Measurements from ENCODE around the gene ZNF300.
"Not testable (repeated sequence)": the region's sequence is repeated elsewhere in the genome, so short reads cannot be mapped to it uniquely, and the experiment has no call there.

Gene ZNF300

GRCh38 chr5:150904479-150905311, at the start of gene ZNF300:
ZNF300 (minus strand) TSS chr5:150904980; CDS start chr5:150903155, 1,825 bp downstream.
- DNase-seq (ENCODE audit: low read depth) = peak; percentile 96

DNA sequence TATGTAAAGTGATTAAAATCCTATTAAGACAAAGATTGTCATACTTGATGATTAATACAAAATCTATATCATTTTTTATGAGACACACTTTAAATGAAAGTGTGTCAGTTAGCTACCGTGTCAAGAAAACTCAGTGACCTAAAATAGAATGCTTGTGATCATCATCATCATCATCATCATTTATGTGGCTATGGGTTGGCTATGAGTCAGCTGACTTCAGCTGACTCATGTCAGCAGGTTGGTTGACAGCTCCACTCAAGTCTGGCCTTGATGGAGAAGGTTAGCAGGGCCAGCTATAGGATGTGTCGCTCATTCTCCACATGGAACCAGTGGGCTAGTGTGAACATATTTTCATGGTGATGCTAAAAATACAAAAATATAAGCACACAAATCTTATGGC, 43.8 kb upstream of the ZNF300 start:
- no peak for DNase-seq (ENCODE audit: low read depth)

DNA sequence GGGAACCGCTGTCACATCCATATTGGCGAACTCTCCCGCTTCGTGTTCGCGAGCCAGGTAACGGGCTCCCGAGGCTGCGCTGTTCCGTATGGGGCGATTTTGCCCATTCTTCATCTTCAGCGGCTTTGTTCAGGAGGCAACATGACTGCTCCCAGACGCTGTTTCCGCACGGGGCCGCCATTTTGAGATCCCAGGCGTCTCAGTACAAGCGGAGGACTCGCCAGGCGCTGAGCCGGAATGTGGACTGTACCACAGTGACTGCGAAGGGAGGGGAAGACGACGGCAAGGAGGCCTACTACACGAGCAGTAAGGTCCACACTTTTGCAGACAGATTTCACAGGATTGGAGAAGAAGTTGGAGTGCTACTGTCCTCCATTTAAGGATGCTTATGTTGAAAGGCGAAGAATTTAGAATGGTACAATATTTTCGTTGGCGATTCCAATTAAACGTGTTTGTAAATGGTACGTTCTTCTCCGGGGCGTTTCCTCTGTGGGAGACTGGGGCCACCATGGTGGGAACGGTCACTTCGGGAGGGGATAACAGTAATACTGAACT, 41.6 kb upstream of the ZNF300 start:
- DNase-seq (ENCODE audit: low read depth) = no peak

- DNase-seq (ENCODE audit: low read depth) = no peak
These were observed 41.2 kb upstream of the ZNF300 start for GRCh38 chr5:150945947-150946346.

- DNase-seq (ENCODE audit: low read depth) = peak; percentile 36
These were observed 40.7 kb upstream of the ZNF300 start for GRCh38 chr5:150945486-150945885.

GRCh38 chr5:150931368-150931965, 26.7 kb upstream of the ZNF300 start:
- DNase-seq (ENCODE audit: low read depth) = no peak

DNA sequence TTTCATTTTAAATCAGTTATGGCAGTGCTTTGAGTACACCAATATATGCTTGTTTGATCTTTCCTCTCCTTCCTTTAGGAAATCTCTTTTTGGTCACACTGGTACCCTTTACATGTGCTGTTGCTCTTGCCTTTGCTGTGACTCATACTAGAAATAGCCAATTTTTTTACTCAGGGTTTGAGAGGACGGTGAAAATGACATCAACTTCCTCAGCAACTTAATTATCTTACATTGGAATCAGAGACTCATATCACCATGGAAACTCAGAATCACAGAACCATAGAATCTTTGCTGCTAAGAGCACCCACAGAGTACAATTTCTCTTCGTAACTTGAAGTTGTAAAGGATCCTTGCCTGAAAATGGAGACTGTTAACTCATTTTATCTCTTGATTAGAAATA, 13.8 kb upstream of the ZNF300 start:
- DNase-seq (ENCODE audit: low read depth) = peak; percentile 87

- DNase-seq (ENCODE audit: low read depth) = no peak
These were observed 7.6 kb upstream of the ZNF300 start for GRCh38 chr5:150912312-150912814.

DNA sequence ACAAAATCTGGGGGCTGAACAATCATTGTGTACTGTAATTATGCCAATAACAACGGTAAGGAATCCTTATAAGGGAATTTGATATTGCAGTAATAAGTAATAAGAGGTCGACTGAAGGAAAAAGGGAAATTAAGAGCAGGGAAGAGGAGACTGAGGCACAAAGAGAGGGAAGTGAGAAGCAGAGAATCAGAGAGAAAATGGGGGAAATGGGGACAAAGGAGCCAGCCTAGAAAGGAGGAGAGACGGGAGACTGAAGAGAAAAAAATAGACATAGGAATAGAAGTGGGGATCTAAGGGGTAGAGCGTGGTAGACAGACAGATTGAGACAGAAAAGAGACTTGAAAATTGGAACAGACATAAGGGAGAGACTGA, 518 bp upstream of the ZNF300 start:
- DNase-seq (ENCODE audit: low read depth) = no peak

GRCh38 chr5:150901446-150901845, 3.3 kb downstream of the ZNF300 start:
- no peak for DNase-seq (ENCODE audit: low read depth)

GRCh38 chr5:150895431-150896428, 9.1 kb downstream of the ZNF300 start:
- DNase-seq (ENCODE audit: low read depth) = peak; percentile 3

DNA sequence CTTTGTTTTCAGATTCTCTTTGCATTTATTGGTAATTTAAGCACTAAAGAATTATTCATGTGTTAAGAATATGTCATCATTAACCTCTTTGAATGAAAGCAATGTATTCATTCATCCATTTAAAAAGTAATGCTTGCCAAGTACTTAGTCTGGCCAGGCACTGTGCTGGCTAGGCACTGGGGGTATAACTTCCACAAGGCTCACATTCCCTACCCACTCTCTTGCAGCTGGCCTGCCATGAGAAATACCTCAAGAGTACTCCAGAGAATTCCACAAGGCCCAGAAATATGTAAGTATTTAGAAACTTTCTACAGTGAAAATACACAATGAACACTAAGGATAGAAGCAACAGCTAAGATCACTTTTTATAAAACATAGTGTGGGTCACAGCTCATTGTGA, 25.4 kb downstream of the ZNF300 start:
- no peak for DNase-seq (ENCODE audit: low read depth)

- DNase-seq (ENCODE audit: low read depth) = no peak
These were observed 42.7 kb downstream of the ZNF300 start for GRCh38 chr5:150862070-150862469.

DNA sequence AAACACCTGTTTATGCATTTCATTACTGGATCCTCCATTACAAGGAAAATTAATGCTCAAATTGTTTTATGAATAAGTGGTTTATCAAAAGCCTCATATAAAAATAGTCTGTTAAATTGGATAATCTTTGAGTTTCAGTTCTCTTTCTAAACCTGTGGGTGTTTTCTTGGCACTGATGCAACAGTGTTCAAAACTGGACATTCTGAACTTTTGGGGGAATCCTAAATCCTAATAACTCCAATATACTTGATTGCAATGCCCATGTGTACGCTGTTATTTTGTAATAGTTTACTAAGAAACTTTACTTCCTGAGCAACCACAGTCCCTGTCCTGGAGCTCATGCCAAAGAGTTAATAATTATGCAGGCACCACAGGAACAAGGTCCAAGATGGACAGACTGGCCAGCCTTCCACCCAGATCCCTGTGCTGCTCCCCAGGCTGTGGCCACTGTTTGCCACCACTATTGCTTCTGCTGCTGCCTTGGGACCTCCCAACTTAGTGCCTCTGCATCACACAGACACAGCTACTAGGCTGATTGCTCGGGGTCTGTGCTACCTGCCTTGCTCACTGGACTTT, 44.4 kb downstream of the ZNF300 start:
- DNase-seq (ENCODE audit: low read depth) = no peak

DNA sequence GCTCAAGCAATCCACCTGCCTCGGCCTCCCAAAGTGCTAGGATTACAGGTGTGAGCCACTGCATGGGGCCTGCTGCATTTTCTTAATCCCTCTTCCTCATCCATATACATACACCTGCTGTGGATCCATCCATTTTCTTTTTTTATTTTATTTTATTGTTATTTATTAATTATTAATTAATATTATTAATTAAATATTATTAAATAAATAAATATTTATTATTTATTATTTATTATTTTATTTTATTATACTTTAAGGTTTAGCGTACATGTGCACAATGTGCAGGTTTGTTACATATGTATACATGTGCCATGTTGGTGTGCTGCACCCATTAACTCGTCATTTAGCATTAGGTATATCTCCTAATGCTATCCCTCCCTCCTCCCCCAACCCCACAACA, 48.1 kb downstream of the ZNF300 start:
- DNase-seq (ENCODE audit: low read depth) = not testable (repeated sequence)

DNA sequence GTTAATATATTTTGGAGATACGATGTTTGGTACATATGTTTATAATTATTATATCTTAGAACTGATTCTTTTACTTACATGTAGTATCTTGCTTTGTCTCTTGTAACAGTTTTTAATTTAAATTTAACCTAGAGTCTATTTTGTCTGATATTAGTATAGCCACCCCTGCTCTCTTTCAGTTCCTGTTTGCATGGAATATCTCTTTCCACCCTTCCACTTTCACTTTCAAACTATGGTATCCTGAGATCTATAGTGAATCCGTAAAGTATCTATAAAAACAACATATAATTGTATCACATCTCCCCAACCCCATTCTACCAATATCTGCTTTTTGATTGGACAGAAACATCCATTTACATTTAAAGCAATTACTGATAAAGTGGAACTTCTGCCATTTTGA, 51.2 kb downstream of the ZNF300 start:
- DNase-seq (ENCODE audit: low read depth) = no peak

GRCh38 chr5:150851039-150851438, 53.7 kb downstream of the ZNF300 start:
- no peak for DNase-seq (ENCODE audit: low read depth)

DNA sequence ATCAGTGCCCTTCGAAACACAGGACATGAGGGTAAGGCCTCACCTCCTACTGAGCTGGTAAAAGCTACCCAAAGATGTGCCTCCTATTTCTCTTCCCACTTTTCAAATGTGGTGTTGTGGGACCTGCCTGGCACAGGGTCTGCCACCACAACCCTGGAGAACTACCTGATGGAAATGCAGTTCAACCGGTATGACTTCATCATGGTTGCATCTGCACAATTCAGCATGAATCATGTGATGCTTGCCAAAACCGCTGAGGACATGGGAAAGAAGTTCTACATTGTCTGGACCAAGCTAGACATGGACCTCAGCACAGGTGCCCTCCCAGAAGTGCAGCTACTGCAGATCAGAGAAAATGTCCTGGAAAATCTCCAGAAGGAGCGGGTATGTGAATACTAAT, 56.5 kb downstream of the ZNF300 start:
- no peak for DNase-seq (ENCODE audit: low read depth)

DNA sequence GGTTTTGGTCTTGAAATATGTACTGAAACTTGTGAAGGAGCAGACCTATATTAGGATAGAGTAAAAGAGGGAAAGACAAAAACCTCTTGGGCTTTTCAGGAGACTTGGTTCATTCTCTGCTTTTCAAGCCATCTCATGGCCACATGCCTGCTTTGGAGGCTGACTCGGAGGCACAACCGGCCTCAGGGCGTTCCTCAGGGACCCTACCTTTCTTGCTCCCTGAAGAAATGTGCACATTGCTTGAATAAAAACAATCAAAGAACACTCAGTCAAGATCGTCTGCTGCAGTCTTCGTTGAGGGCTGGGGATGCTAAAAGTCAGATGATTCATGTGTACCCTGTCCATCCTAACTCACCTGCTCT, 57.5 kb downstream of the ZNF300 start:
- DNase-seq (ENCODE audit: low read depth) = no peak

- peak; percentile 85 for DNase-seq (ENCODE audit: low read depth)
These were observed 58.0 kb downstream of the ZNF300 start for GRCh38 chr5:150846654-150847333.

DNA sequence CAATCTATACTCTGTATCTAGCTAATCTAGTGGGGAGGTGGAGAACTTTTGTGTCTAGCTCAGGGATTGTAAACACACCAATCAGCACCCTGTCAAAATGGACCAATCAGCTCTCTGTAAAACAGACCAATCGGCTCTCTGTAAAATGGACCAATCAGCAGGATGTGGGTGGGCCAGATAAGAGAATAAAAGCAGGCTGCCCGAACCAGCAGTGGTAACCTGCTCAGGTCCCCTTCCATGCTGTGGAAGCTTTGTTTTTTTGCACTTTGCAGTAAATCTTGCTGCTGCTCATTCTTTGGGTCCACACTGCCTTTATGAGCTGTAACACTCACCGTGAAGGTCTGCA, 58.5 kb downstream of the ZNF300 start, which contains the start of gene IRGM:
TSS of gene IRGM (plus strand) at position 214 of the 346 bp plus-strand sequence. CDS start 1,603 bp downstream, outside the sequence.
- not testable (repeated sequence) for DNase-seq (ENCODE audit: low read depth)
